OCI-M1 (cell line): ENCODE data around the gene PIPOX.

Experiments used
- DNase-seq: peaks from one replicate; lab custom pipeline; 2025; lab: John Stamatoyannopoulos, UW

PIPOX gene

GRCh38 chr17:29019475-29020181 lies 23.3 kb upstream of the PIPOX start:
- DNase-seq: no peak

GRCh38 chr17:29020576-29020975 lies 22.4 kb upstream of the PIPOX start:
- no peak for DNase-seq

- DNase-seq: no peak
These were observed 21.7 kb upstream of the PIPOX start for GRCh38 chr17:29021226-29021625.

GRCh38 chr17:29022074-29022473 lies 20.9 kb upstream of the PIPOX start:
- DNase-seq: no peak

DNA sequence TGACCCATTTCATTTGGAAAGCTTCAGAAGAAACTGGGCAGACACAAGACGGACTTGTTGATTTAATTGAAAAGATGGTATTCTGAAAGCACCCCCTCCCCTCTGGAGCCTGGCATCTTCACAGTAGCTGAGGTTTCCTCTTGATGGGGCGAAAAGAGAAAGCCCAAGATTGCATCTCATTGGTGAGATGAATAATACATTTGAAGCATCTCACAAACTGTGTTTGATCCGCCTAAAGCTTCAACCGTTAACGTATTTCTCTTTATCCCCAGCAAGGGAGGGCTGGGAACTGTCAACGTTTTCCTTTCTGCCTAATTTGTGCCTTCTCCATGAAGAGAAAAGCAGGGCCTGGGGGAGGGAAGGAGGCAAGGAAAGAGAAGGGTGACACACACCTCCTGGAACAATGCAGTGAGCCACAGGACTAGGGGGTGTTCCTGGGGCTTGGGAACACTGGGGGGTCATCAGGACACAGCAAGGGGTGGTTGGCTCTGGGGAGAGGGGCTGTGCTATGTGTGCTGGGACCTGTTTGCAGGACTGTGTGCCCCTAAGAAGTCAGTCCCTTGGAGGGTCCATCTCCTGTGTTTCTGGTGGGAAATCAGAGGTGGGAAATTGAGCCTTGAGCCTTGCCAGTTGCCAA lies 18.5 kb upstream of the PIPOX start:
- DNase-seq: no peak

- DNase-seq: no peak
These were observed 11.5 kb upstream of the PIPOX start for GRCh38 chr17:29031488-29031887.

- no peak for DNase-seq
These were observed 10.7 kb upstream of the PIPOX start for GRCh38 chr17:29032013-29032856.

- DNase-seq: no peak
These were observed 10.1 kb upstream of the PIPOX start for GRCh38 chr17:29032857-29033197.

- DNase-seq: no peak
These were observed 8.4 kb upstream of the PIPOX start for GRCh38 chr17:29034510-29034909.

DNA sequence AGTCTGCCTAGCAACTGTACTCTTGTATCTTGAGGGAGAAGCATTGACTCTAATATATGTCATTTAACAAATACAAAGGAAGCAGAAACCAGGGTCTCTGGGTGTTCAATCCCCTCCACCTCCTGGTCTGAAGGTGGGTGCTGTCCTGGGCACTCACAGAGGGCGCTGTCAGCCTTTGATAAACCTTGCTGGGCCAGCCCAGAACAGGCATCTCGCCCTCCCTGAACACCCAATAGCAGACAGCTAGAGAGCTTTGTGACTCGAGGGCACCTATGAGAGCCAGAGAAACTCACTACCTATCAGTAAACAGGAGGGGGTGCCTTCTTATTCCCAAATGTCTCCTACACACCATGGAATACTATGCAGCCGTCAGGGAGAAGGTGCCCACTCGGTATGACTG lies 6.4 kb upstream of the PIPOX start:
- no peak for DNase-seq

- DNase-seq: no peak
These were observed 5.2 kb upstream of the PIPOX start for GRCh38 chr17:29037739-29038084.

GRCh38 chr17:29038085-29038795 lies 4.7 kb upstream of the PIPOX start:
- no peak for DNase-seq

DNA sequence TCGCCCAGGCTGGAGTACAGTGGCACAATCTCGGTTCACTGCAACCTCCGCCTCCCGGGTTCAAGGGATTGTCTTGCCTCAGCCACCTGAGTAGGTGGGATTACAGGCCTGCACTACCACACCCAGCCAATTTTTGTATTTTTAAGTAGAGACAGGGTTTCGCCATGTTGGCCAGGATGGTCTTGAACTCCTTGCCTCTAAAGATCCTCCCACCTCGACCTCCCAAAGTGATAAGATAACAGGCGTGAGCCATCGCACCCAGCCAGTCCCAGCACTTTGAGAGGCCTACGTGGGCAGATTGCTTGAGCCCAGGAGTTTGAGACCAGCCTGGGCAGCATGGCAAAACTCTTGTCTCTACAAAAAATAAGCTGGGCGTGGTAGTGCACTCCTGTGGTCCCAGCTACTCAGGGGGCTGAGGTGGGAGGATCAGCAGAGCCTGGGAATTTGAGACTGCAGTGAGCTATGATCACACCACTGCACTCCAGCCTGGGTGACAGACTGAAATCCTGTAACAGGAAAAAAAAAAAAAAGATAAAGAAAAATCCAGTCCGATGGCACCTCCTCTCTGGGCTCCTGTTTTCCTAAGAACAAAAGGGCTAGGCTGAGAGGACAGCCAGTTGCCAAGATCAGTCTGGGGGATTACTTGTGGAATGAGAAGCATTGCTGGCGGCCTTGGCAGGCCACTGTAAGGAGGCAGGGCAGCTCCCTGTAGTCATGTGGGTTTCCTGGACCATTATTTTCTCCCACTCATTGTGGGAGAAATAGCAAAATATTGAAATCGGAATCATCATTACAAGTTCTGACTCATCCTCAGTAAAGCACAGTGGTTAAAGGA lies 3.0 kb upstream of the PIPOX start:
- no peak for DNase-seq

DNA sequence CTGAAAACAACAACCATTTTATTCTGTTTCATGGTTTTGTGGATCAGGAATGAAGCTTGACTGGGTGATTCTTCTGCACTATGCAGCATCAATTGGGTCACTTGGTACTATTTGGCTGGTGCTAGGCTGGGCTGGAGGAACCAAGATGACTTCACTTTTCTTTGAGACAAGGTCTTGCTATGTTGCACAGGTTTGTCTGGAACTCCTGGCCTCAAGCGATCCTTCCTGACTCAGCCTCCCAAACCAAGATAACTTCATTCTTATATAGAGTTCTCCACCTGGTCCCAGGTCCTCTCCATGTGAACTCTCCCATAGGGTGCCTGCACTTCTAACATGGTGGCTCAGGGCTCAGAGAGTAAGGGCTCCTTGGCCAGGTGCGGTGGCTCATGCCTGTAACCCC lies 1.9 kb upstream of the PIPOX start:
- DNase-seq: no peak

GRCh38 chr17:29041571-29041970 lies 1.4 kb upstream of the PIPOX start:
- DNase-seq: no peak

DNA sequence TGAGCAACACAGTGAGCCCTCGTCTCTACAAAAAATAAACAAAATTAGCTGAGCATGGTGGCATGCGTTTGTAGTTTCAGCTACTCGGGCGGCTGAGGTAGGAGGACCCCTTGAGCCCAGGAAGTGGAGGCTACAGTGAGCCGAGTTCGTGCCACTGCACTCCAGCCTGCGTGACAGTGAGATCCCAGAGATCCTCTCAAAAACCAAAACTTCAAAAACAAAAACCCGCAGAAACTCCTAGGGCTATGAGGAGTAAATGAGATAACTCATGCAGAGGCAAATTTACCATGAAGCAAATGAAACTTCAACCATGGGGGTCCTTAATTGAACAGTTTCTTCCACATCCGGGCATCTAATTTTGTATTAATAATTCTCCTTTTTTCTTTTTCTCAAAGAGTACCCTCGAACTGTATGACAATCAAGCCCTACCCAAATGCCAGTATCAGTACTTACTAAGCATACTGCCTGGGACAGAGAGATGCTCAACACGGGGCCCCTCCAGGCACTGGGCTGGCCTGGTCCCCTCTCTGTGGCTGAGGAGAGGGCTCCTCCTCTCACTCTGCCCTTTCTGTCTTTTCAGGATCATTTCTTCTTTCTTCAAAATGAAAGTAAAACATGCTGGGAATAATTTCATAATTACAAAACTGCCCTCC lies 789 bp upstream of the PIPOX start:
- DNase-seq: no peak

- DNase-seq: no peak
These were observed 701 bp downstream of the PIPOX start for GRCh38 chr17:29043539-29044145.

GRCh38 chr17:29045026-29045425 lies 2.1 kb downstream of the PIPOX start:
- no peak for DNase-seq

DNA sequence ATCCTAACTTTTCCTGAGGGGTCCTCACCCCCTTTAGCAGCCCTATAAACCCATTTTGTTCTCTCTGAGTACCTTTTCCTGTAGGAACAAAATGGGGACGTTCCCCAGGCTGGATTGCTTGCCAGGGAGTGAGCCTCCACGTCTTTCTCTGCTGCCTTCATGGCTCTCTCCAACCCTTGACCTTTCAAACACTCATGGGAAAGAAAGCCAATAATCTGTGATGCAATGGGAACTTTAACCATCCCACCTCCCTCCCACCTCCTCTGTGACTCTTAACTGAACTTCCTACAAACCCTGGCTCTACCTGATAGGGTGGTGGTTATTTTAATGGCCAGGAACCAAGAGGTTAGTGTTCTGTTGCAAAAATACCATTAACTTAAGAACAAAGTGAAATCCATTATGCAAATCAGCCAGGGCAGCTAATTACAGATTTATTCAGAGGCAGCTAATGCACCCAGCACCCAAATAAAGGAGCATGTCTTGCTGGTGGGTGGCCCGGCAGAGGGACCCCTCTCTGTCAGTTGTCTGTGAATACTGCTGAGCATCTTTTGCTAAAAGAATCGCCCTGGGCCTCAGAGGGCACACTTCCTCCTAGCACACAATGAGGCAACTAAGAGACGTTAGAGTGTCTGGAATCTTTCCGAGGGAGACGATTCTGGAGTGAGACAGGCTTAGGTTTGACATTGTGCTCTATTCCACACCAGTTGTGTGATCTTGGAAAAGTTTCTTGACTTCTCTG lies 3.0 kb downstream of the PIPOX start:
- peak; percentile 26 for DNase-seq

DNA sequence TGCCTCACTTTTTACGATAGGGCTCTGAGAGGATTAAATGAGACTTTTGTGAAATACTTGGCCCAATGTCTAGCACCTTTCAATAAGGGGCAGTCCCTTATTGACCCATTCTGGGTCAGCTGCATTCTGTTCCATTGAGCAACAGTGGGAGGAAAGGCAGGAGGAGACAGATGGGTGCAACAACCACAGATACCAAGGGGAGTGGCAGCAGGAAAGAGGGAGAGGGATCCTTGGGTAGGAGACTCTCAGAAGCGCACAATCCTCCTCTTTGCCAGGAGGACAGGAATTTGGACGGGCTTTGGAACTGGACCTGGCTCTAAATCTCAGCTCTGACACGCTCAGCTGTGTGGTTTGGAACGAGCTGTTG lies 3.5 kb downstream of the PIPOX start:
- DNase-seq: no peak
